ENCODE data around the gene UNC45A.

DNA sequence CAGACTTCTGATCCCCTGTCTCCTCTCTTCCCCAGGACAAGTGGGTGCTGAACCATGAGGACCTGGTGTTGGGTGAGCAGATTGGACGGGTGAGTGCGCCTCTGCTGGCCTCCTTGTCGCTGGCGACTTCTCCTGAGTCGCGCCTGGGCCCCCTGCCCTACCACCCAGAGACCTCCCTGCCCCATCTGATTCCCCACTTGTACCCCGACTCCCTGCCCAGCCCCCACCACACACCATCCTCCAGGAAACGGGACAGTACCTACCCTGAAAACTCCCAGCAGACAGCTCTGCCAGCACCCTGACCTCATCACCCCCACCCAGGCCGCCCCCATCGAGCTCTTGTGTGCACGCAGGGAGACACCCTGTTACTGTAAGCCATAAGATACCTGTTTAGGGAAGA, 43.1 kb upstream of the UNC45A start:
- TF ChIP-seq, protein P1, sequence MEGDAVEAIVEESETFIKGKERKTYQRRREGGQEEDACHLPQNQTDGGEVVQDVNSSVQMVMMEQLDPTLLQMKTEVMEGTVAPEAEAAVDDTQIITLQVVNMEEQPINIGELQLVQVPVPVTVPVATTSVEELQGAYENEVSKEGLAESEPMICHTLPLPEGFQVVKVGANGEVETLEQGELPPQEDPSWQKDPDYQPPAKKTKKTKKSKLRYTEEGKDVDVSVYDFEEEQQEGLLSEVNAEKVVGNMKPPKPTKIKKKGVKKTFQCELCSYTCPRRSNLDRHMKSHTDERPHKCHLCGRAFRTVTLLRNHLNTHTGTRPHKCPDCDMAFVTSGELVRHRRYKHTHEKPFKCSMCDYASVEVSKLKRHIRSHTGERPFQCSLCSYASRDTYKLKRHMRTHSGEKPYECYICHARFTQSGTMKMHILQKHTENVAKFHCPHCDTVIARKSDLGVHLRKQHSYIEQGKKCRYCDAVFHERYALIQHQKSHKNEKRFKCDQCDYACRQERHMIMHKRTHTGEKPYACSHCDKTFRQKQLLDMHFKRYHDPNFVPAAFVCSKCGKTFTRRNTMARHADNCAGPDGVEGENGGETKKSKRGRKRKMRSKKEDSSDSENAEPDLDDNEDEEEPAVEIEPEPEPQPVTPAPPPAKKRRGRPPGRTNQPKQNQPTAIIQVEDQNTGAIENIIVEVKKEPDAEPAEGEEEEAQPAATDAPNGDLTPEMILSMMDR (IDR thresholded peaks at IDR 0.05), result no peak
- TF ChIP-seq, protein P2, sequence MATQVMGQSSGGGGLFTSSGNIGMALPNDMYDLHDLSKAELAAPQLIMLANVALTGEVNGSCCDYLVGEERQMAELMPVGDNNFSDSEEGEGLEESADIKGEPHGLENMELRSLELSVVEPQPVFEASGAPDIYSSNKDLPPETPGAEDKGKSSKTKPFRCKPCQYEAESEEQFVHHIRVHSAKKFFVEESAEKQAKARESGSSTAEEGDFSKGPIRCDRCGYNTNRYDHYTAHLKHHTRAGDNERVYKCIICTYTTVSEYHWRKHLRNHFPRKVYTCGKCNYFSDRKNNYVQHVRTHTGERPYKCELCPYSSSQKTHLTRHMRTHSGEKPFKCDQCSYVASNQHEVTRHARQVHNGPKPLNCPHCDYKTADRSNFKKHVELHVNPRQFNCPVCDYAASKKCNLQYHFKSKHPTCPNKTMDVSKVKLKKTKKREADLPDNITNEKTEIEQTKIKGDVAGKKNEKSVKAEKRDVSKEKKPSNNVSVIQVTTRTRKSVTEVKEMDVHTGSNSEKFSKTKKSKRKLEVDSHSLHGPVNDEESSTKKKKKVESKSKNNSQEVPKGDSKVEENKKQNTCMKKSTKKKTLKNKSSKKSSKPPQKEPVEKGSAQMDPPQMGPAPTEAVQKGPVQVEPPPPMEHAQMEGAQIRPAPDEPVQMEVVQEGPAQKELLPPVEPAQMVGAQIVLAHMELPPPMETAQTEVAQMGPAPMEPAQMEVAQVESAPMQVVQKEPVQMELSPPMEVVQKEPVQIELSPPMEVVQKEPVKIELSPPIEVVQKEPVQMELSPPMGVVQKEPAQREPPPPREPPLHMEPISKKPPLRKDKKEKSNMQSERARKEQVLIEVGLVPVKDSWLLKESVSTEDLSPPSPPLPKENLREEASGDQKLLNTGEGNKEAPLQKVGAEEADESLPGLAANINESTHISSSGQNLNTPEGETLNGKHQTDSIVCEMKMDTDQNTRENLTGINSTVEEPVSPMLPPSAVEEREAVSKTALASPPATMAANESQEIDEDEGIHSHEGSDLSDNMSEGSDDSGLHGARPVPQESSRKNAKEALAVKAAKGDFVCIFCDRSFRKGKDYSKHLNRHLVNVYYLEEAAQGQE (IDR thresholded peaks at IDR 0.05; ENCODE audit: insufficient read depth in 1 of 2, low read depth in 2 of 2, low read length in 1 of 2), result no peak
- TF ChIP-seq POLR2AphosphoS5 (IDR thresholded peaks at IDR 0.05; ENCODE audit: low read depth, low read length) (no peak), TCF7L2 (IDR thresholded peaks at IDR 0.05; ENCODE audit: low read depth, low read length) (no peak)

All from Panc1 (cell line).